ENCODE data around the gene EHMT1. TPM values are rescaled to one million over a fixed set of nuclear protein-coding genes. Genes with fewer than 3 reads are reported as not detected.

EHMT1 gene
- total and polyA plus RNA-seq, 2 experiments from 2014 or later = 162 to 177 TPM

DNA sequence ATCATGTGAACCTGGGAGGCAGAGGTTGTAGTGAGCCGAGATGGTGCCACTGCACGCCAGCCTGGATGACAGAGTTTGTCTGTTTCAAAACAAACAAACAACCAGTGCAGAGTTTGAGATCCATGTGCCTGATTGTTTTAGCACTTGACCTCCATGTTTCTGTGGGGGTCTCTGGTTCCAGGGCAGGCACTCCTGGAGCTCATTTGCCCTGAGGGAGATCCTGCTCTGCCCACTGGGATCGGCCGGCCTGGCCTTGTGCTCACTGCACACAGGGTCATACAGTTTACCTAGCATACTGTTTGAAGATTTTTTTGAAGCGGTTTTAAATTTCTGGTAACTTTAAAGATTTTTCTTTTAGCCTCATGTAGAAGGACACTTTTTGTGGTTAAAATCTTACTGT, 78.4 kb downstream of the EHMT1 start:
- TF ChIP-seq STAT1 (IDR thresholded peaks at IDR 0.05; ENCODE audit: unreplicated experiment) = no peak
- TF ChIP-seq EZH2 (IDR thresholded peaks at IDR 0.05; ENCODE audit: low read depth, unreplicated experiment) = no peak
- TF ChIP-seq POLR2AphosphoS5 (IDR thresholded peaks at IDR 0.05; ENCODE audit: low read depth) = no peak
- no peak for TF ChIP-seq CREB1 (CRISPR knock-in tag; IDR thresholded peaks at IDR 0.05; ENCODE audit: low read depth)
- no peak for TF ChIP-seq NANOG (IDR thresholded peaks at IDR 0.05; ENCODE audit: borderline replicate concordance)
- TF ChIP-seq ZNF114 (CRISPR knock-in tag; IDR thresholded peaks at IDR 0.05) = no peak
- TF ChIP-seq, protein P1, sequence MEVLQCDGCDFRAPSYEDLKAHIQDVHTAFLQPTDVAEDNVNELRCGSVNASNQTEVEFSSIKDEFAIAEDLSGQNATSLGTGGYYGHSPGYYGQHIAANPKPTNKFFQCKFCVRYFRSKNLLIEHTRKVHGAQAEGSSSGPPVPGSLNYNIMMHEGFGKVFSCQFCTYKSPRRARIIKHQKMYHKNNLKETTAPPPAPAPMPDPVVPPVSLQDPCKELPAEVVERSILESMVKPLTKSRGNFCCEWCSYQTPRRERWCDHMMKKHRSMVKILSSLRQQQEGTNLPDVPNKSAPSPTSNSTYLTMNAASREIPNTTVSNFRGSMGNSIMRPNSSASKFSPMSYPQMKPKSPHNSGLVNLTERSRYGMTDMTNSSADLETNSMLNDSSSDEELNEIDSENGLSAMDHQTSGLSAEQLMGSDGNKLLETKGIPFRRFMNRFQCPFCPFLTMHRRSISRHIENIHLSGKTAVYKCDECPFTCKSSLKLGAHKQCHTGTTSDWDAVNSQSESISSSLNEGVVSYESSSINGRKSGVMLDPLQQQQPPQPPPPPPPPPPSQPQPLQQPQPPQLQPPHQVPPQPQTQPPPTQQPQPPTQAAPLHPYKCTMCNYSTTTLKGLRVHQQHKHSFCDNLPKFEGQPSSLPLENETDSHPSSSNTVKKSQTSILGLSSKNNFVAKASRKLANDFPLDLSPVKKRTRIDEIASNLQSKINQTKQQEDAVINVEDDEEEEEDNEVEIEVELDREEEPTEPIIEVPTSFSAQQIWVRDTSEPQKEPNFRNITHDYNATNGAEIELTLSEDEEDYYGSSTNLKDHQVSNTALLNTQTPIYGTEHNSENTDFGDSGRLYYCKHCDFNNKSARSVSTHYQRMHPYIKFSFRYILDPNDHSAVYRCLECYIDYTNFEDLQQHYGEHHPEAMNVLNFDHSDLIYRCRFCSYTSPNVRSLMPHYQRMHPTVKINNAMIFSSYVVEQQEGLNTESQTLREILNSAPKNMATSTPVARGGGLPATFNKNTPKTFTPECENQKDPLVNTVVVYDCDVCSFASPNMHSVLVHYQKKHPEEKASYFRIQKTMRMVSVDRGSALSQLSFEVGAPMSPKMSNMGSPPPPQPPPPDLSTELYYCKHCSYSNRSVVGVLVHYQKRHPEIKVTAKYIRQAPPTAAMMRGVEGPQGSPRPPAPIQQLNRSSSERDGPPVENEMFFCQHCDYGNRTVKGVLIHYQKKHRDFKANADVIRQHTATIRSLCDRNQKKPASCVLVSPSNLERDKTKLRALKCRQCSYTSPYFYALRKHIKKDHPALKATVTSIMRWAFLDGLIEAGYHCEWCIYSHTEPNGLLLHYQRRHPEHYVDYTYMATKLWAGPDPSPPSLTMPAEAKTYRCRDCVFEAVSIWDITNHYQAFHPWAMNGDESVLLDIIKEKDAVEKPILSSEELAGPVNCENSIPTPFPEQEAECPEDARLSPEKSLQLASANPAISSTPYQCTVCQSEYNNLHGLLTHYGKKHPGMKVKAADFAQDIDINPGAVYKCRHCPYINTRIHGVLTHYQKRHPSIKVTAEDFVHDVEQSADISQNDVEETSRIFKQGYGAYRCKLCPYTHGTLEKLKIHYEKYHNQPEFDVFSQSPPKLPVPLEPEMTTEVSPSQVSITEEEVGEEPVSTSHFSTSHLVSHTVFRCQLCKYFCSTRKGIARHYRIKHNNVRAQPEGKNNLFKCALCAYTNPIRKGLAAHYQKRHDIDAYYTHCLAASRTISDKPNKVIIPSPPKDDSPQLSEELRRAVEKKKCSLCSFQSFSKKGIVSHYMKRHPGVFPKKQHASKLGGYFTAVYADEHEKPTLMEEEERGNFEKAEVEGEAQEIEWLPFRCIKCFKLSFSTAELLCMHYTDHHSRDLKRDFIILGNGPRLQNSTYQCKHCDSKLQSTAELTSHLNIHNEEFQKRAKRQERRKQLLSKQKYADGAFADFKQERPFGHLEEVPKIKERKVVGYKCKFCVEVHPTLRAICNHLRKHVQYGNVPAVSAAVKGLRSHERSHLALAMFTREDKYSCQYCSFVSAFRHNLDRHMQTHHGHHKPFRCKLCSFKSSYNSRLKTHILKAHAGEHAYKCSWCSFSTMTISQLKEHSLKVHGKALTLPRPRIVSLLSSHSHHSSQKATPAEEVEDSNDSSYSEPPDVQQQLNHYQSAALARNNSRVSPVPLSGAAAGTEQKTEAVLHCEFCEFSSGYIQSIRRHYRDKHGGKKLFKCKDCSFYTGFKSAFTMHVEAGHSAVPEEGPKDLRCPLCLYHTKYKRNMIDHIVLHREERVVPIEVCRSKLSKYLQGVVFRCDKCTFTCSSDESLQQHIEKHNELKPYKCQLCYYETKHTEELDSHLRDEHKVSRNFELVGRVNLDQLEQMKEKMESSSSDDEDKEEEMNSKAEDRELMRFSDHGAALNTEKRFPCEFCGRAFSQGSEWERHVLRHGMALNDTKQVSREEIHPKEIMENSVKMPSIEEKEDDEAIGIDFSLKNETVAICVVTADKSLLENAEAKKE (CRISPR knock-in tag; IDR thresholded peaks at IDR 0.05) = no peak
- TF ChIP-seq, protein P2, sequence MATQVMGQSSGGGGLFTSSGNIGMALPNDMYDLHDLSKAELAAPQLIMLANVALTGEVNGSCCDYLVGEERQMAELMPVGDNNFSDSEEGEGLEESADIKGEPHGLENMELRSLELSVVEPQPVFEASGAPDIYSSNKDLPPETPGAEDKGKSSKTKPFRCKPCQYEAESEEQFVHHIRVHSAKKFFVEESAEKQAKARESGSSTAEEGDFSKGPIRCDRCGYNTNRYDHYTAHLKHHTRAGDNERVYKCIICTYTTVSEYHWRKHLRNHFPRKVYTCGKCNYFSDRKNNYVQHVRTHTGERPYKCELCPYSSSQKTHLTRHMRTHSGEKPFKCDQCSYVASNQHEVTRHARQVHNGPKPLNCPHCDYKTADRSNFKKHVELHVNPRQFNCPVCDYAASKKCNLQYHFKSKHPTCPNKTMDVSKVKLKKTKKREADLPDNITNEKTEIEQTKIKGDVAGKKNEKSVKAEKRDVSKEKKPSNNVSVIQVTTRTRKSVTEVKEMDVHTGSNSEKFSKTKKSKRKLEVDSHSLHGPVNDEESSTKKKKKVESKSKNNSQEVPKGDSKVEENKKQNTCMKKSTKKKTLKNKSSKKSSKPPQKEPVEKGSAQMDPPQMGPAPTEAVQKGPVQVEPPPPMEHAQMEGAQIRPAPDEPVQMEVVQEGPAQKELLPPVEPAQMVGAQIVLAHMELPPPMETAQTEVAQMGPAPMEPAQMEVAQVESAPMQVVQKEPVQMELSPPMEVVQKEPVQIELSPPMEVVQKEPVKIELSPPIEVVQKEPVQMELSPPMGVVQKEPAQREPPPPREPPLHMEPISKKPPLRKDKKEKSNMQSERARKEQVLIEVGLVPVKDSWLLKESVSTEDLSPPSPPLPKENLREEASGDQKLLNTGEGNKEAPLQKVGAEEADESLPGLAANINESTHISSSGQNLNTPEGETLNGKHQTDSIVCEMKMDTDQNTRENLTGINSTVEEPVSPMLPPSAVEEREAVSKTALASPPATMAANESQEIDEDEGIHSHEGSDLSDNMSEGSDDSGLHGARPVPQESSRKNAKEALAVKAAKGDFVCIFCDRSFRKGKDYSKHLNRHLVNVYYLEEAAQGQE (IDR thresholded peaks at IDR 0.05; ENCODE audit: unreplicated experiment) = no peak
- TF ChIP-seq, protein P3, sequence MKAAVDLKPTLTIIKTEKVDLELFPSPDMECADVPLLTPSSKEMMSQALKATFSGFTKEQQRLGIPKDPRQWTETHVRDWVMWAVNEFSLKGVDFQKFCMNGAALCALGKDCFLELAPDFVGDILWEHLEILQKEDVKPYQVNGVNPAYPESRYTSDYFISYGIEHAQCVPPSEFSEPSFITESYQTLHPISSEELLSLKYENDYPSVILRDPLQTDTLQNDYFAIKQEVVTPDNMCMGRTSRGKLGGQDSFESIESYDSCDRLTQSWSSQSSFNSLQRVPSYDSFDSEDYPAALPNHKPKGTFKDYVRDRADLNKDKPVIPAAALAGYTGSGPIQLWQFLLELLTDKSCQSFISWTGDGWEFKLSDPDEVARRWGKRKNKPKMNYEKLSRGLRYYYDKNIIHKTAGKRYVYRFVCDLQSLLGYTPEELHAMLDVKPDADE (IDR thresholded peaks at IDR 0.05) = no peak
- TF ChIP-seq, protein P4, sequence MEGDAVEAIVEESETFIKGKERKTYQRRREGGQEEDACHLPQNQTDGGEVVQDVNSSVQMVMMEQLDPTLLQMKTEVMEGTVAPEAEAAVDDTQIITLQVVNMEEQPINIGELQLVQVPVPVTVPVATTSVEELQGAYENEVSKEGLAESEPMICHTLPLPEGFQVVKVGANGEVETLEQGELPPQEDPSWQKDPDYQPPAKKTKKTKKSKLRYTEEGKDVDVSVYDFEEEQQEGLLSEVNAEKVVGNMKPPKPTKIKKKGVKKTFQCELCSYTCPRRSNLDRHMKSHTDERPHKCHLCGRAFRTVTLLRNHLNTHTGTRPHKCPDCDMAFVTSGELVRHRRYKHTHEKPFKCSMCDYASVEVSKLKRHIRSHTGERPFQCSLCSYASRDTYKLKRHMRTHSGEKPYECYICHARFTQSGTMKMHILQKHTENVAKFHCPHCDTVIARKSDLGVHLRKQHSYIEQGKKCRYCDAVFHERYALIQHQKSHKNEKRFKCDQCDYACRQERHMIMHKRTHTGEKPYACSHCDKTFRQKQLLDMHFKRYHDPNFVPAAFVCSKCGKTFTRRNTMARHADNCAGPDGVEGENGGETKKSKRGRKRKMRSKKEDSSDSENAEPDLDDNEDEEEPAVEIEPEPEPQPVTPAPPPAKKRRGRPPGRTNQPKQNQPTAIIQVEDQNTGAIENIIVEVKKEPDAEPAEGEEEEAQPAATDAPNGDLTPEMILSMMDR (conservative IDR thresholded peaks at IDR 0.05; ENCODE audit: low read depth in 2 of 2) = no peak
- Mint-ChIP-seq H3K4me1 (peaks cover 52% of the 10 kb centered on the region), H3K27ac (no peak overlapping the region), H3K36me3 (ENCODE audit: low read depth) (peaks cover 17% of the 10 kb centered on the region), H3K27me3 (ENCODE audit: insufficient read depth, low read depth, poor library complexity) (peaks cover 4% of the 10 kb centered on the region), H3K4me3 (no peak overlapping the region), H3K9me3 (peaks cover 14% of the 10 kb centered on the region)
- ATAC-seq (no peak), DNase-seq (ENCODE audit: low spot score) (no peak)
- no peak overlapping the region for H3K4me2 ChIP-seq
- H3K36me3 ChIP-seq (ENCODE audit: insufficient read depth) = peaks cover 5% of the 10 kb centered on the region
- H3K79me2 ChIP-seq (replicated peaks; ENCODE audit: insufficient read depth) = peaks cover 88% of the 10 kb centered on the region
- peaks cover 45% of the 10 kb centered on the region for H3K4me1 ChIP-seq (ENCODE audit: insufficient read depth)
- no peaks in the 10 kb centered on the region for H3K27me3 ChIP-seq (ENCODE audit: insufficient read depth)
- peaks cover 8% of the 10 kb centered on the region; the same call in 1 of the 2 replicates for H3F3A ChIP-seq (replicated peaks; ENCODE audit: low read depth)
- H2AFZ ChIP-seq = no peak overlapping the region
- no peak overlapping the region for H3K4me3 ChIP-seq
- no peaks in the 10 kb centered on the region for H3K9me2 ChIP-seq (ENCODE audit: insufficient read depth)
- no peak overlapping the region for H3K27ac ChIP-seq (ENCODE audit: low read depth)
- peaks cover 26% of the 10 kb centered on the region for H4K20me1 ChIP-seq (replicated peaks; ENCODE audit: insufficient read depth)
